HG03460 (cell line): ENCODE data around the gene GNAT3.

Source experiments
- ATAC-seq: cut with Tn5 transposase; IDR thresholded peaks from one replicate; pipeline ENCODE4 v1.9.1; 2021; ENCODE audit not compliant: unreplicated experiment

GNAT3 gene

DNA sequence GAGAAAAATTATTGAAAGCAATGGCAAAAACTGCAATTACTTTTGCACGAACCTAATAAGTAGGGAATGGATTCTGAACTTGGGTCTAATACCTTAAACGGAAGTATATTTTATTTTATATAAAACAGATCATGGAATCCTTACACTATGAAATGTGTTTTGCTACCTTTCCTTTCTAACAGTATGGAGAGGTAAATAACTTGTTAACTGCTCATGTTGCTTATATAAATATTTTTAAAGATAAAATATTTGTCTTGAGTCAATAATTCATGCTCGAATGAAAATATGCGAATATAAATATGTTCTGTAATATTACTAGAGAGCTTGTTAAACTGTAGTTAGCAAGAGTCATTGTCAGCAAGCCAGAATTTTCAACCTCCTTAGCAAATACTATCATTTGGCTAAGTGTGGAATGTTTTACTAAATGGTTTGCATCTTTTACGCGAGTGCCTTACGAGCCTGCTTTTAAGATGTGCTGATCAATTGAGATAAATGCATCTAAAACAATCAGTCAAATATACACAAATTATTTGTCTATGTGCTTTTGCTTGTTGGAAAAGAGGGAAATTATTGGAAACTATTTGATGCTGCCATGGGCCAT lies 5.9 kb downstream of the GNAT3 start:
- no peak for ATAC-seq

DNA sequence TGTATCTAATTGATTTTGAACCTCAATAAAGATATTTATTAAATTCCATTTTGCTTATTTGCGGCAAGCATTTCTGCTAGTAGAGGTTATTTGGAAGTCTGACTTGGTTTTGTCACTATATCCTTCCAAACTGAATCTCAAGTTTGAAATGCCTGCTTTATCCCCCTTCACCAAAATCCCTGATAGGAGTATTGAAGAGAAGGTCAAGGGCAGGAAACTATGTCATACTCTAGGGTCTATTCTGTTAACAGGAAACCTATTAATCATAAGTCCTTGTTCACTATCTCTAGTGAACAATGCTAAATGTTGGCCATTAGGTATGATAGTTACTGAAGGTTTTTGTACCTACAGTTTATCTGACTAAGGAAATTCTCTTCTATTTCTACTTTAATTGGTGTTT lies 11.5 kb downstream of the GNAT3 start:
- ATAC-seq: no peak

DNA sequence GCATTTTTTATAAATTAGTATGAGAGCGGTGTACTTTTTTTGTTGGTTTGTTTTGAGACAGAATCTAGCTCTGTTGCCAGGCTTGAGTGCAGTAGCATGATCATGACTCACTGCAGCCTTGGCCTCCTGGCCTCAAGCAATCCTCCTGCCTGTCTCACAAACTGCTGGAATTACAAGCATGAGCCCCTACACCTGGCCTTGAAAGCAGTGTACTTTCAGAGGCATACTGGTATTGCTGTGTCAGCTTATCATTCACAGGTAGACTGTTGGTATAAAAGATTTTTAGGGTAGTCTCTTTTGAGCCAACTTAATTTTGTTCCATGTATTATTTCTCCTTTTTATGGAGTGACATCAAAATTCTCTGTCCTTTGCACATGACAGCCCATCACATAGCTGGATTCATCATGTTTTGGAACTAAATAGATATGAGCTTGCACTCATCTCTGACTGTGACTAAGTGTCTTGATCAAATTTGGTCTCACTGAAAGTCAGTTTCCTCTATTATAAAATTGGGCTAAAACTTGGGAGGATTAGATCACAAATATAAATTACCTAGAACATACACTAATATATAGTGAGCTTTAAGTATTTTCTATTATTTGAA lies 12.4 kb downstream of the GNAT3 start:
- no peak for ATAC-seq

DNA sequence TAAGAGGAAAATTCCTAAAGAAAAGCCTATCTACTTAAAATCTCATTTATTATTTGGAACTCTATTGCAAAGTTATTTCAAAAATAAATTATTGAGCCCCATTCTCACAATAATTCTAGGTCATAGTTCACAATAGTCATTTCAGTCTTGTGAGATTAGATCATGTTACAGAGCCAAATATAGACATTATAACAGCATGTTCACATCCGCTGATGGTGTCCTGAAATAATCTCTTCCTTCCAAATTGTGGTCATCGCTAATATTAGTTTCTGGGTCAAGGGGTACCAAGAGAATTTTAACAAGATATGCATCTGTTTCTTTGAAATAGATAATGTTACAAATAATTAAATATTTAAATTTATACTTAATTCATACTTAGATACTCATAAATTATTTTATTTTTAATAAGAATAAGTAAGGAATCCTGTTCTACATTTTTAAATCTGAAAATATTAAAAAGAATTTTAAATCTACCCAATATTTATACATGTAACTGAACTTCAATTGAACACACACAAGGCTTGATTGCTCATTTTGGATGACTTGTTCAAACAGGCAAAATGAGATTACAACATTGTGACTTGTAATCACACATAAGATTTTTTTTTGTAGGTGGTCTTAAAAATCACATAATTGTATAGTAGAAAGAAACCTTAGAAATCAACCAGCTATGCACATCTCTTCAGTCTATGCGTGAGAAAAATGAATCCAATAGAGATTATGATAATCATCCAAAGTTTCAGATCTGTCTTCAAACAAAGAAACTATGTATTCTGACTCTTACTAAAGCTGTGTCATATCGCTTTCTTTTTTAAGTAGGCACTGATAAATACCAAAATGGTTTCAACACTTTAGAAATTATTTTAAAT lies 13.1 kb downstream of the GNAT3 start:
- no peak for ATAC-seq

DNA sequence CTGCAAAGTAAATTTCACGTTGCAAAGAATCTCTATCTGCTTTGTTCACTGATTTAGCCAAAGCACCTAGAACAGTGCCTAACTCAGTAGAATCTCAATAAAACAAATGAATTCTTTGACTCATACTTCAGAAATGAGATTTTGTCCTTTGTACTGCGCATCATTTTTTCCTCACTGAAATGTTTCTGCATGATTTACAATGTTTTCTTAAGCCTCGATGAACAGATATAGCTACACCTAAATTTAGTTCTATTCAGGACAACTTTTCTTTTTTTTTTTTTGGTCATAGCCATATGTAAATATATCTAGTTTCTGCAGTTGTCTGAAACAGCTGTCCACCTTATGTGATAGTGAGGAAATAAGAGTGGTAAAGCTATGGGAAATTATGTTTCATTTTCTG lies 15.3 kb downstream of the GNAT3 start:
- no peak for ATAC-seq

DNA sequence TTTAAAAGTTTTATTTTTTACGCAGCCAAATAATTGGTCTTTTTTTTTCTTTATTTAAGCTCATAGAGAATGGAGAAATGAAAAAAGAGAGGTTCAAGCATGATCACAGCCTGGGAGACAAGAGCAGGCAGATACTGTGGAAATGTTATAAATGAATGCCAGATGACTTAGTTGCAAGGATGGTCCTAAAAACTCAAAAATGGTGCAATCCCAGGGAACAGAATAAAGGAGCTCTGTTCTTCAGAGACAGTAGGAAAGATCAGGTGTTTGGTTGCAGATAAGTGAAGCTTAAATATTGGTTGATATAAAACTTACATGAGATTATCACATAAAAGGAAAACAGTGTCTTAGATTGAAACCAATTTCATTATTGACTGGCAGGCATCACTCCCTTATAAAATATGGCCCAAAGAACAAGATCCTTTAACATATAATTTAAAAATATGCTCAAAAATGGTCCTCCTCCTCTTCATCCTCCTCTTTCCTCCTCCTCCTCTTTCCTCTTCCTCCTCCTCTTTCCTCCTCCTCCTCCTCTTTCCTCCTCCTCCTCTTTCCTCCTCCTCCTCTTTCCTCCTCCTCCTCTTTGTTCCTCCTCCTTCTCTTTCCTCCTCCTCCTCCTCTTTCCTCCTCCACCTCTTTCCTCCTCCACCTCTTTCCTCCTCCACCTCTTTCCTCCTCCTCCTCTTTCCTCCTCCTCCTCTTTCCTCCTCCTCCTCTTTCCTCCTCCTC lies 18.6 kb downstream of the GNAT3 start:
- ATAC-seq: no peak

DNA sequence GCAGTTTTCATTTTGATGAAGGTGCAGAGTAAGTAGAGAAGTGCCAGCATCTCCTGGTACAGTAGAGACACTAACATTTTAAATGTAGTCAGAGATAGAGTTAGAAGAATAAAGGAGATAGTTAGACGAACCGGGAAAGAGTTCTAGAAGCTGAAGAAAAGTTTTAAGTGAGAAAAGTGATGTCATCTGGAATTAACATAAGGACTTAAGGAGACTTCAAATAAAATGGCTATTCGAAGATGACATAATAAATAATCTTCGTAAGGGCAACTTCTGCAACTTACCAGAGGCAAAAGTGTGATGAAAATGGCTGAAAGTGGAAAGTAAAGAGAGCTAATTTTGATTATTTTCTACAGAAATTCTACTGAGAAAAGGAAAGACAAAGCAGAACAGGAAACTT lies 20.4 kb downstream of the GNAT3 start:
- ATAC-seq: no peak

DNA sequence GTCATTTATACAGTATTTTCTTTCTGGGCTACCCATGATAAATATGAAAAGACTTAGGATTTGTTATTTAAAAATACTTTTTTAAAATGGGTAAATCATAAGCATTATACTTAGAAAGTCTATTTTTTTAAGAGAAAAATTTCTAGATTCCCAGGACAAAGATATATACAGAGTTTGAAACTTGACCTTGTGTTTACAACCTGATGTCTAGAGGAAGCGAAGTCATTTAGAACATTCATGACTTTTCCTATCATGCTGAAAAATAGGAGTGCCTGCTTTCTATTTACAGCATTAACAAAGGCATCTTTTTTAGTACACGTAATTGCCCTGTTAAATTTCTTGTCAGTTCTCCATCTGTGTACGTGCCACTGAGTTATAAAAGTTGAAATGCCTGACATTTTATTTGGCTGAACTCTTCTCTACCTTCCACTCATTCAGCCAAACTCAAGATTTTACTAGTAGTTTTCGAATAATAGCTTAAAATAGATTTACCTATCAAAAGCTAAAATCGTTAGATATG lies 23.0 kb downstream of the GNAT3 start:
- ATAC-seq: no peak

DNA sequence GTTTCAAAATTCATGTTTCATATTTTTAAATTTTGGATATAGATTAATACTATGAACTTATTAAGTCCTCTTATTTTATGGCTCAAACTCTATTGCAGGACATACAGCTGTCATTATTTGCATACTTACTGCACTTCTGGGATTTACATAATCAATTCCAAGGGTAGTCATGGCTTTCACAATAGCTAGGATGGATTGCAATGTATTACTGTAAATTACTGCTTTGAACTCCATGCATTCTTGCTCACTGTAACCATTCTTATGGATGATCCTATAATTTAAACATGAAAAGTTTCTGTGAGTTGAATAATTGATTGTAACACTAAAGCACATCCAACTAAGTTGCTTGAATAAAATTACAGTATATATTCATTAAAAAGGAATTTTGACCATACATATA lies 23.5 kb downstream of the GNAT3 start:
- no peak for ATAC-seq

DNA sequence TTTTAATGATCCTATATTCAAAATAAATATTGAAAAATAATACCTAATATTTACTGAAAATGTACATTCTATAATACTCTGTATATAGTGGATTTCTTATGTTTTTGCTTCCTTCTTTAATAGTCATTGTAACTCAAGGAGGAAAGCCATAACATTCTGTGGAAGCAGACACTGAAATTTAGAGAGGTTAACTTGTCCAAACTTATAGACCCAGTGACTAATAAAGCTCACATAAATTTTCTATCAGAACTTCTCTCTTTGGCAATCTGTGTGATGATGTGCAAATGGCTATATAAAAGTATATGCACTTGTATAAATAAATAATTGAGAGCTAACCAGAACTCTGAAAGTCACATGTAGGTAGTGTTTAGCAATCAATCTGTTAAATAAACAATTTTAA lies 26.1 kb downstream of the GNAT3 start:
- no peak for ATAC-seq

DNA sequence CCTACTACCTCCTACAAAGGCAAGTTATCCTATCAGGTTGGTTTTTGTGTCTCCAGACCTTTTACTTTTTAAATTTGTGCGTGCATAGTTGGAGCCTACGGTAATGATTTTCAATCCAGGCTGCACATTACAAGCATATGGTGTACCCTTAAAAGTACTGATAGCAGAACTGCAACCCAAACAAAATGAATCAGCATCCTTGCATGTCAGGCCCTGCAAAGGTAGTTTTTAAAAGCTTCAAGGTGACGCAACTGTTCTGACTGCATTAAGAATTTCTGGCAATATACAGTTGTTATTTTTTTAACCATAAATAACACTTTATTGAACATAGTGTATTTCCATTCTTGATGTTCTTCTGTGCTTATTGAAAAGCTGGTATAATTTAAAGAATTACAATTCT lies 28.9 kb downstream of the GNAT3 start:
- ATAC-seq: no peak

DNA sequence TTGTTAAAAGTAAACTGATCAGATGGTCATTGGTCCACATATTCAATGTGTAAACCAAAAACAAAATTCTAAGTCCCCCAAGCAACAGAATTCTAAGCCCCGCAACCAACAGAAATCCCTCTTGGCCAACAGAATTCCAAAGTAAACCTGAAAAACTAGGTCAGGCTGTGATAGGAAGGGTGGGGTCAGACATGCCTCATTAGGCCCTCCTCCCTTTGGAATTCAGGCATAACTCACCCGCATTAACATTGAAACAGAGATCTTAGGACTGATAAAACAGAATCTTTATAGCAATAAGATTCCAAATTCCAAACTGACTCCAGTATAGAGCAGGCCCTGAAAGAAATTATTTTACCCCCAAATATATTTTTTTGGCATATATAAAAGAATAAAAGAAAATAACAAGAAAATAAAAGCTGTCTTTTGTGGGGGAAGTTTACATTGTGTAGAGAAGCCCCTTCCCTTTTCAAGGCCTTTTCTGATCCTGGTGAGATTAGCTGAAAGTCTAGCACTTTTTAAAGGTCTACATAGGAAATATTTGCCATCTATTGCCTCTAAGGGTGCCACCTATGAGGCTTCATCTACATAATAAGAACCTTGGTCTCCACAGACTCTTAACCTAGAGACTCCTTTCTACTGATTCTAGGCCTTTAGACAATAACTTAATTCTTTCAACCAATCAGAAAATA lies 30.5 kb downstream of the GNAT3 start:
- no peak for ATAC-seq

DNA sequence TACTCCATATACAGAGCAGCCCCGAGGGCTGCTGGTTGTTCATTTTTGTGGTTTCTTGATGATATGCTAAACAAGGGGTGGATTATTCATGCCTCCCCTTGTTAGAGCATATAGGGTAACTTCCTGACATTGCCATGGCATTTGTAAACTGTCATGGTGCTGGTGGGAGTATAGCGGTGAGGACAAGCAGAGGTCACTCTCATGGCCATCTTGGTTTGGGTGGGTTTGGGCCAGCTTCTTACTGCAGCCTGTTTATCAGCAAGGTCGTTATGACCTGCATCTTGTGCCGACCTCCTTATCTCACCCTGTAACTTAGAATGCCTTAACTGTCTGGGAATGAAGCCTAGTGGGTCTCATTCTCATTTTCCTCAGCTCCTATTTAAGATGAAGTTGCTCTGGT lies 31.3 kb downstream of the GNAT3 start:
- no peak for ATAC-seq

DNA sequence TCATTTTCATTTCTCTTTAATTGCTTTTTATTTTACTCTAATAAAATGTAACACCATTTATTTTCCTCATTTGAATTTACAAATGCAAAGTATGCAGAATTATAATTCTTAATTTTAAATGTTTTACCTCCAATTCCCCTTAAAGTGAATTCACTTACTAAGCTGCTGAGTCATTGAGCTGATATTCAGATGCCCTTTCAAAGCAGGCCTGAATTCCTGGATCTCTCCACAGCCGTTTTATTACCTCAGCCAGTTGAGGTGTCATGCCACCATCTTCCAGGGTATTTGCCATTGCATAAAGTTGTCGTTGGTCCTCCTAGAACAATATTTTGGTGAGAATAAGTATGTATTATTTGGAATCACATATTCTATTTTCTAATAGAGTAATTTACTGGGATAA lies 33.2 kb downstream of the GNAT3 start:
- ATAC-seq: no peak

DNA sequence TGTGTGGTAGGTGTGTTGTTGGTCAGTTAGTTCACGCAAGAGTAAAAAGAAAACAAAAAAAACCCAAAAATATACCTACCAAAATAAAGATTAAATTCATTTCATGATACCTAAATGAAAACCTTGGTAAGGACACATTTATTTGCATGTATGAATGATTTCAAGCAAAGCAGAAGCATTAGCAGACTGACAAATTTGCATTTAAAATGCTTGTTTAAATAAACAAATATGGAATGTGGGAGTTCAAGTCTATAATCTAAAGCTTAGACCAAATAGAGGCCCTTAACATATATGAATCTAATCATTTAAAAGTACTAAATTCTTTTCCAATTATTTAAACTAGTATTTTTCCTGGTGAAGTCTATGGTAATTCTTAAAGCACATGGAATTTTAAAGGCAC lies 35.8 kb downstream of the GNAT3 start:
- ATAC-seq: no peak

DNA sequence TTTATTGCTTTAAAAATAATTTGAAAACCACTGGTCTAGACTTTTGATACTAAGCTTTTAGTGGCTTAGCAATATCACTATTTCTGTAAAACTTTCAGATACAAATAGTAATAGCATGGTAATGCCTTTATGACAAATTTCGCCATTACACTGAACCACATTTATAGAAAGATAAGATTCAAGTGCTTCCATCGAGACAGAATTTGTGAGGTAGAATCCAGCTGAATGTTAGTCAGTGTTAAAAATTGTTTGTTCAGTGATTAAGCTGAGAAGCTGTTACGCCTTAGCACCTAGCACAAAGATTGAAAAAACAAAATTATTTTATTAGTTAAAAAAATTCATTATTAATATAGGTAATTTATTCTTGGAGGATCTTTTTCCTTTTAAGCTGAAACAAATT lies 36.5 kb downstream of the GNAT3 start:
- ATAC-seq: no peak

DNA sequence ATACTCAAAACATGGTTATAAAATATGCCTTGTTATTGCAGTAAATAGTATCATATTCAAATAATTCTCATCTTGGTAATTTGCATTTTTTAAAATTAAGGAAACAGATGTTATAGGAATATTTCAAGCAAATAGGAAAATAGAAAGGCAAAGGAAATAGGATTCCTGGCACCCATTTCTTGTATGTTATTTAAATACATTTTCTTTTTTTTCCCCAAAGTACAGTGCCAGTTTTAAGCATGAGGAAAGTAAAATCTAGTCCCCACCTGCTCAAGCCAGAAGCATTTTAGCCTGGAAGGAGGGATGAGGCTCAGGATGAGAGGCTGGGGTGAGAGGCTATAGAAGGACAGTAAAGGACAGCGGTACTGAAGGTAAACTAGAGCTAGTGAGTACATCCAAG lies 38.1 kb downstream of the GNAT3 start:
- ATAC-seq: no peak

DNA sequence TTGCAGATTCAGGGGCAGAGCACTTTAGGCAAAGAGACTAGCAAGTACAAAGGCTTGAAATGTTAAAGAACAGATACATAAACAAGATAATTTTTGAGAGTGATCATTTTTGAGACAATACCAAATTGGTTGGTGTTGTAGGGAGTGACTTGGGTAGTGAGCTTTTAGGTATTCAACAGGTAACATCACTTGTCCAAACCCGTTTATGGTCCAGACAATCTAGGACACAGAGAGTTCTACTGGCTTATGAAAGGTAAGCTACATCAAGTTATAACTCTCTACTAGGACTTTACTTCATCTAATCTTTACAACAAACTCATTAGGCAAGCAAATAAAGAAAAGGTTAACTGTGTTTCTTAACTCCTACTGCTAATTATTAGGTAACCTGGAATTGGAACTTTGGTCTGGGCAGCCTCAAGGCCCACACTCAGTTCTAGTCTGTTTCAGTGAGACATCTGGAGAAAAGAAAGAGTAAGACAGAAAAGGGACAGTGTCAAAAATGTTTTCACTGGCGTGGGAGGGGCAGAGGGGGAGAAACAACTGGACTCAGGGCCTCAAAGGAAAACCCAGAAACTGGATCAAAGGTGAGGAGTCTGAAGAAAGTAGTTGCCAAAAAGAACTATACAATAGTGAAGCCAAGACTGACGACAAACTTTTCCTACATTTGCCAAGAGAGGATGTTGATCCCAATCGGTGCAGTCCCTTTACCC lies 39.2 kb downstream of the GNAT3 start:
- no peak for ATAC-seq

DNA sequence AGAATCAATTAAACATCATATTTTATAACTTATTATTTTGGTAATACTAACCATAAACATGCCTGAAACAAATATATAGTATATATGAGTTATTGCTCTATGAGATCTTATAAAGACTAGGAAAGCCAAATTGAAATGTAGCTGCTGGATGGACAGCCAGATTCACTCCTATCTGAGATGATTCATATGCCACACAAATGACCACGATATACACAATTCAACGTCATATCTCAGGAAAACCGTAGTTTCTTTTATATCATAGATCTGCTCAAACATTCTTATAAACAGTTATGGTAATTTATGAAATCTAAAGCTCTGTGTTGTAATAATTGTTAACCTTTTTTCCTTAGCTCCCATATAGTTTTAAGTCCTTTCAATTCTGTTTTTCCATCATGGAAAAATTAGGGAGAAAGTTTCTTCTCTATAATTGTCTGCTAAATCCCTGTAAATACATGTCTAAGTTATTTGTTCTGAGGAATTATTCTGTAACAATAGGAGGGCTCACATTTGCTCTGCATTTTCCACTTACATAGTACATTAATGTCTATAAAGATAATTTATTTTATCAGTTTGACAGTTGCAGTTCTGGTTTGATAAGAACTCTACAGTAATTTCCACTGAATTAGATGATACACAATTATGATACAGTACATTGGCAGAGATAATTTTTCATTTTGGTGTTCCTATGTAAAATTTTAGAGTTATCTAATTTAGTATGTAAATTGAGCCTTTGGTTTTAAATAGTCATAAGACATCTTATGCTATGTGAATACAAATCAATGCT lies 42.7 kb downstream of the GNAT3 start:
- ATAC-seq: no peak

DNA sequence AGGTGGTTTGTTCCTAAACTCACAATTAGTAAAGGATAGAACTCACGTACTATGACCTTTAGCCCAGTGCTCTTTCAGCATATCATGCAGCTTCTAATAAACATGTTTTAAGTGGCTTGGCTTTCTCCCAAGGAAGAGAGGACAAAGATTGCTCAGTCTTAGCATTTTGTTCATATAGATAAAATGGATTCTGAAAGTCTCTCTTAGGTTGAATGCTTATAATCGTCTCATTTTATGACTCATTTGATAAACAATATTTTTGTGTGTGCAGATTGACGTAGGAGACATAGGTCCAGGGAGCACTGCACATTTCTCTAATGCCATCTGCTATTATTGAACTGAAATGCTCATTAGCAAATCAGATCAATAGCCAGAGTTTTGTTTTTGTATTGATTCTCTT lies 44.8 kb downstream of the GNAT3 start:
- no peak for ATAC-seq
